HEK293 (cell line): ENCODE measurements around the gene FAM193B.

Experiments used
- BCL11B ChIP-seq: fragments of 450-650 bp; formaldehyde crosslinking; IDR thresholded peaks from 2 replicates; pipeline ENCODE4 v1.5.1; 2016; ENCODE audit warnings: low read depth, missing biosample characterization, missing genetic modification characterization
- GLIS2 ChIP-seq: fragments of 450-650 bp; formaldehyde crosslinking; IDR thresholded peaks from 2 replicates; pipeline ENCODE4 v1.5.1; 2016; ENCODE audit warnings: missing biosample characterization, missing genetic modification characterization
- IKZF3 ChIP-seq: fragments of 450-650 bp; IDR thresholded peaks from 2 replicates; pipeline ENCODE4 v1.5.0; 2018; ENCODE audit warnings: missing biosample characterization, mild to moderate bottlenecking, missing genetic modification characterization, moderate library complexity
- KLF1 ChIP-seq: fragments of 450-650 bp; formaldehyde crosslinking; IDR thresholded peaks from 2 replicates; pipeline ENCODE4 v1.5.1; 2016; ENCODE audit warnings: missing biosample characterization, missing genetic modification characterization
- KLF9 ChIP-seq: fragments of 450-650 bp; formaldehyde crosslinking; IDR thresholded peaks from 2 replicates; pipeline ENCODE4 v1.5.1; 2016; ENCODE audit warnings: missing biosample characterization, missing genetic modification characterization, low read depth
- PRDM1 ChIP-seq: fragments of 450-650 bp; formaldehyde crosslinking; IDR thresholded peaks from 2 replicates; pipeline ENCODE4; 2016; ENCODE audit warnings: missing biosample characterization, missing genetic modification characterization
- PRDM10 ChIP-seq: fragments of 450-650 bp; formaldehyde crosslinking; IDR thresholded peaks from 2 replicates; pipeline ENCODE4 v1.5.1; 2016; ENCODE audit warnings: missing biosample characterization, missing genetic modification characterization
- PRDM6 ChIP-seq: fragments of 450-650 bp; formaldehyde crosslinking; IDR thresholded peaks from 2 replicates; pipeline ENCODE4 v1.5.1; 2017; ENCODE audit warnings: missing biosample characterization, missing genetic modification characterization
- REPIN1 ChIP-seq: fragments of 450-650 bp; formaldehyde crosslinking; IDR thresholded peaks from 2 replicates; pipeline ENCODE4 v1.5.1; 2017; ENCODE audit warnings: missing biosample characterization, missing genetic modification characterization, low read depth
- SETDB1 ChIP-seq: IDR thresholded peaks from one replicate; pipeline ENCODE4 v1.6.1; 2017; ENCODE audit warnings: mild to moderate bottlenecking, low read length, moderate library complexity, mixed read lengths; ENCODE audit not compliant: insufficient read length
- SP2 ChIP-seq: fragments of 450-650 bp; formaldehyde crosslinking; IDR thresholded peaks from 2 replicates; pipeline ENCODE4 v1.5.1; 2016; ENCODE audit warnings: missing biosample characterization, missing genetic modification characterization
- WT1 ChIP-seq: fragments of 450-650 bp; formaldehyde crosslinking; IDR thresholded peaks from 2 replicates; pipeline ENCODE4 v1.5.1; 2016; ENCODE audit warnings: missing biosample characterization, missing genetic modification characterization
- ZBTB17 ChIP-seq: fragments of 450-650 bp; formaldehyde crosslinking; IDR thresholded peaks from 2 replicates; pipeline ENCODE4 v1.5.1; 2016; ENCODE audit warnings: missing biosample characterization, missing genetic modification characterization
- ZBTB7A ChIP-seq: fragments of 450-650 bp; formaldehyde crosslinking; IDR thresholded peaks from 2 replicates; pipeline ENCODE4 v1.5.1; 2016; ENCODE audit warnings: low read depth, missing biosample characterization, missing genetic modification characterization
- ZBTB8A ChIP-seq: fragments of 450-650 bp; formaldehyde crosslinking; IDR thresholded peaks from 2 replicates; pipeline ENCODE4 v1.5.1; 2016; ENCODE audit warnings: missing biosample characterization, missing genetic modification characterization
- ZFHX2 ChIP-seq: fragments of 450-650 bp; formaldehyde crosslinking; conservative IDR thresholded peaks from 2 replicates; pipeline ENCODE4 v1.5.1; 2016; ENCODE audit warnings: missing biosample characterization, missing genetic modification characterization
- ZFP69B ChIP-seq: fragments of 450-650 bp; formaldehyde crosslinking; IDR thresholded peaks from 2 replicates; pipeline ENCODE4 v1.5.1; 2016; ENCODE audit warnings: missing biosample characterization, missing genetic modification characterization
- ZNF292 ChIP-seq: fragments of 450-650 bp; formaldehyde crosslinking; IDR thresholded peaks from 2 replicates; pipeline ENCODE4 v1.5.1; 2016; ENCODE audit warnings: low read depth, missing biosample characterization, missing genetic modification characterization, borderline replicate concordance
- ZNF324 ChIP-seq: fragments of 450-650 bp; formaldehyde crosslinking; IDR thresholded peaks from 2 replicates; pipeline ENCODE4 v1.5.1; 2016; ENCODE audit warnings: missing biosample characterization, missing genetic modification characterization
- ZNF37A ChIP-seq: fragments of 450-650 bp; IDR thresholded peaks from 2 replicates; pipeline ENCODE4 v1.5.1; 2018; ENCODE audit warnings: missing biosample characterization, missing genetic modification characterization
- ZNF394 ChIP-seq: fragments of 450-650 bp; formaldehyde crosslinking; IDR thresholded peaks from 2 replicates; pipeline ENCODE4 v1.5.1; 2016; ENCODE audit warnings: missing biosample characterization, missing genetic modification characterization, mild to moderate bottlenecking, moderate library complexity, borderline replicate concordance
- ZNF510 ChIP-seq: fragments of 450-650 bp; formaldehyde crosslinking; IDR thresholded peaks from 2 replicates; pipeline ENCODE4 v1.5.1; 2018; ENCODE audit warnings: mild to moderate bottlenecking, missing genetic modification characterization, missing biosample characterization; ENCODE audit not compliant: insufficient replicate concordance
- ZNF513 ChIP-seq: fragments of 450-650 bp; IDR thresholded peaks from 2 replicates; pipeline ENCODE4 v1.5.1; 2018; ENCODE audit warnings: missing biosample characterization, missing genetic modification characterization
- ZNF580 ChIP-seq: fragments of 450-650 bp; formaldehyde crosslinking; IDR thresholded peaks from 2 replicates; pipeline ENCODE4 v1.5.1; 2016; ENCODE audit warnings: missing biosample characterization, missing genetic modification characterization
- ZNF645 ChIP-seq: fragments of 450-650 bp; formaldehyde crosslinking; IDR thresholded peaks from 2 replicates; pipeline ENCODE4; 2016; ENCODE audit warnings: missing biosample characterization, missing genetic modification characterization
- ZNF660 ChIP-seq: fragments of 450-650 bp; IDR thresholded peaks from 2 replicates; pipeline ENCODE4 v1.5.1; 2018; ENCODE audit warnings: missing biosample characterization, mild to moderate bottlenecking, missing genetic modification characterization
- ZNF76 ChIP-seq: fragments of 450-650 bp; formaldehyde crosslinking; IDR thresholded peaks from 2 replicates; pipeline ENCODE4; 2016; ENCODE audit warnings: low read depth, missing biosample characterization, missing genetic modification characterization, borderline replicate concordance
- ZNF791 ChIP-seq: fragments of 450-650 bp; formaldehyde crosslinking; IDR thresholded peaks from 2 replicates; pipeline ENCODE4 v1.5.1; 2016; ENCODE audit warnings: missing biosample characterization, missing genetic modification characterization
- ZNF837 ChIP-seq: fragments of 450-650 bp; formaldehyde crosslinking; IDR thresholded peaks from 2 replicates; pipeline ENCODE4 v1.5.1; 2016; ENCODE audit warnings: missing biosample characterization, missing genetic modification characterization
- ZSCAN16 ChIP-seq: fragments of 450-650 bp; formaldehyde crosslinking; IDR thresholded peaks from 2 replicates; pipeline ENCODE4 v1.5.1; 2016; ENCODE audit warnings: missing biosample characterization, missing genetic modification characterization
- ZSCAN4 ChIP-seq: fragments of 450-650 bp; formaldehyde crosslinking; IDR thresholded peaks from 2 replicates; pipeline ENCODE4 v1.5.1; 2017; ENCODE audit warnings: missing biosample characterization, missing genetic modification characterization

Gene FAM193B

GRCh38 chr5:177494346-177495195 is 59.8 kb downstream of the FAM193B start (continued):
- TF ChIP-seq PRDM6 (tag by site-specific recombination) = no peak
- TF ChIP-seq ZNF791 (tag by site-specific recombination) = no peak
- TF ChIP-seq KLF9 = peak; percentile 87
- TF ChIP-seq ZNF76 (tag by site-specific recombination) = no peak
- no peak for TF ChIP-seq ZBTB7A (tag by site-specific recombination)
- TF ChIP-seq REPIN1 (tag by site-specific recombination) = no peak
- no peak for TF ChIP-seq ZNF292
- TF ChIP-seq SP2 (tag by site-specific recombination) = peak; percentile 61
- TF ChIP-seq ZSCAN4 (tag by site-specific recombination) = no peak
- 0 out of 2 replicates have a peak, but pooled peaks have one; percentile 12 for TF ChIP-seq IKZF3 (tag by site-specific recombination)
- TF ChIP-seq ZNF660 = peak; percentile 47; the same call in 1 of the 2 replicates
- peak; percentile 47; the same call in 1 of the 2 replicates for TF ChIP-seq BCL11B (tag by site-specific recombination)
- no peak for TF ChIP-seq WT1 (tag by site-specific recombination)
- peak; percentile 89 for TF ChIP-seq KLF1
- no peak for TF ChIP-seq ZNF580
- no peak for TF ChIP-seq ZNF37A (tag by site-specific recombination)
- no peak for TF ChIP-seq PRDM1 (tag by site-specific recombination)
- TF ChIP-seq ZFP69B = peak; percentile 94
- TF ChIP-seq ZSCAN16 (tag by site-specific recombination) = no peak
- no peak for TF ChIP-seq ZNF510
- peak; percentile 65 for TF ChIP-seq PRDM10 (tag by site-specific recombination)
- TF ChIP-seq SETDB1 = no peak
- no peak for TF ChIP-seq ZBTB8A (tag by site-specific recombination)
- no peak for TF ChIP-seq ZBTB17 (tag by site-specific recombination)
- TF ChIP-seq ZNF645 (tag by site-specific recombination) = no peak
- peak; percentile 86 for TF ChIP-seq GLIS2 (tag by site-specific recombination)
- TF ChIP-seq ZNF394 (tag by site-specific recombination) = no peak
- TF ChIP-seq ZNF324 (tag by site-specific recombination) = 0 out of 2 replicates have a peak, but pooled peaks have one; percentile 25
- no peak for TF ChIP-seq ZNF837 (tag by site-specific recombination)
- TF ChIP-seq ZNF513 = no peak
- TF ChIP-seq ZFHX2 (tag by site-specific recombination) = peak; percentile 68
